Urinary bladder (tissue), 4 donors: ENCODE measurements around the gene HLA-F. TPM values are rescaled to one million over a fixed set of nuclear protein-coding genes. Genes with fewer than 3 reads are reported as not detected.

Experiments used
- DNase-seq: peaks from one replicate; pipeline ENCODE4 v3.0.0-alpha.2; 2015; ENCODE audit errors: extremely low spot score
- H3K27ac ChIP-seq: one replicate; pipeline ENCODE4 v1.5.1; 2013; ENCODE audit warnings: low read depth, mild to moderate bottlenecking, moderate library complexity
- H3K36me3 ChIP-seq: one replicate; pipeline ENCODE4 v1.6.1; 2013; ENCODE audit warnings: mild to moderate bottlenecking, moderate library complexity; ENCODE audit not compliant: insufficient read depth
- H3K4me1 ChIP-seq: one replicate; pipeline ENCODE4 v1.6.1; 2013; ENCODE audit warnings: mild to moderate bottlenecking, moderate library complexity; ENCODE audit not compliant: insufficient read depth
- H3K4me3 ChIP-seq: one replicate; pipeline ENCODE4 v1.5.1; 2013; ENCODE audit warnings: low read depth, low read length
- WGBS: extraction: QIAGEN DNeasy Blood & Tissue Kit; methylation state at CpG from one replicate; pipeline ENCODE4 v1.1.7; 2013; 5-methylcytosine and 5-hydroxymethylcytosine counted together
- polyA plus RNA-seq: library from polyadenylated mRNA; stranded (reverse); fragments of 200-250 nt; gene quantifications from one replicate; pipeline ENCODE4 v1.2.3, GENCODE V29; 2013
- total RNA-seq: library from RNA; depleted of rRNA; stranded (reverse); fragments of >200 nt; gene quantifications from one replicate; pipeline ENCODE4 v1.2.3, GENCODE V29; 2014
- donor health status: healthy with polysubstance abuse.
- donor health status: healthy.

Gene HLA-F
- total and polyA plus RNA-seq, 2 donors = 12.5 to 100 TPM

DNA sequence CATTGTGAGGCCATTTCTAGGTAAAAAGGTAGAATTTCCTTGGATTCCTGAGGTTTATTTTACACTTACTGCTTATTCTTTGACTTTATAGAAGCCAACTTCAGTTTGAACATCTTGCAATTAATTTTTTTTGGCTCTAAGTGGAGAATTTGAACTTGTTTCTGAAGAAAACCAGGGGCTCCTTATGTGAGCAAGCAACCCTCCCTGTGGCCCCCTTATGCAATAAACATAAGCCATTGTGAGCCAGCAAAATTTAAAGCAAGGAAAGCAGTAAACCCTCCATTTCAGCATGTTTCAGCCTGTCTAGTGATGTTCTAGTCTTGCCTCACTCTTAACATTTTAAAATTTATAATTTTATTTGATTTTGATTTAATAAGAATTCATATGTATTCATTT is 5.6 kb downstream of the HLA-F start:
- Histone ChIP-seq H3K36me3 (no peaks in the 10 kb centered on the region), H3K27ac (no peak overlapping the region), H3K4me1 (no peaks in the 10 kb centered on the region), H3K4me3 (no peak overlapping the region)
- no peak for DNase-seq

DNA sequence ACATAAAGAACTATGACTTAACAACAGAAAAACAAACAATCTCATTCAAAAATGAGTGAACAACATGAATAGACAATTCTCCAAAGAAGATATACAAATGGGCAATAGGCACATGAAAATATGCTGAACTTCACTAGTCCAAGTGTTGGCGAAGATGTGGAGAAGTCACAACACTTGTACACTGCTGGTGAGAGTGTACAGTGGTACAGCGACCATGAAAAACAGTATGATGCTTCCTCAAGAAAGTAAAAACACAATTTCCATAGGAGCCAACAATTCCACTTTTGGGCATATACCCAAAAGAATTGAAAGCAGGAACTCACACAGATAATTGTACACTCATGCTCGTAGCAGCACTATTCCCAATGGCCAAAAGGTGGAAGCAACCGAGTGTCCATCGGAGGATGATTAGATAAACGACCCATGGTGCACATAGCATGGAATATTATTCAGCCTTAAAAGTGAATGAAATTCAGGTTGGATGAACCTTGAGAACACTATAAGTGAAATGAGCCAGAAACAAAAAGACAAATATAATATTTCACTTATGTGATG is 6.6 kb downstream of the HLA-F start:
- 73% methylated on average over 6 of the region's 6 CpGs for WGBS
- H3K27ac ChIP-seq = no peak overlapping the region

DNA sequence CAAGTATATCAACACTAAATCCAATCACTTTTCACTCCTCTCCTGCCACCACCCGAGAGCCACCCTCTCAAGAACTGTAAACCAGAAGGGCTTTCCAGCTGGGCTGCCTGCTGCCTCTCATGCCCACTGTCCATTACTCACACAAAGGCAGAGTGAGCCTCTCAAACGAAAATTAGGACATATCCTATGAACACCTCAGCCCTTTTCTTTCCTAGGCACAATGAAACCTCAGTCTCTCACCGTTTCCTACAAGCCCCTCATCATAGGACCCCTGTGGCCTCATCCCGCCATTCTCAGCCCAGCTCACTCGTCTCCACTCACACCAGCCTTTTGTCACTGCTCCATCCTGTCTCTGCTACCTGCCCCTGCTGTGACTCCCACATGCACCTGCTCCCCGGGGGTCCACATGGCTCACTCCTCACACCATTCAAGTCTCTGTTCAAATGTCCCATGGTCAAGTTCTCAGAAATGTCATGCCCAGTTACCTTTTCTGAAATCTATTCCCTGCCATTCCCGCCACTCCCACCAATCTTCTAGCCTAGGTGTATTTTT is 7.4 kb downstream of the HLA-F start:
- no peak for DNase-seq
- H3K4me1 ChIP-seq = no peaks in the 10 kb centered on the region
- H3K27ac ChIP-seq = no peak overlapping the region
- 48% methylated on average over 7 of the region's 7 CpGs for WGBS
- H3K4me3 ChIP-seq = no peak overlapping the region
- no peaks in the 10 kb centered on the region for H3K36me3 ChIP-seq

More for the DNA sequence above, 6.6 kb downstream of the HLA-F start:
- H3K4me3 ChIP-seq = no peak overlapping the region
- DNase-seq = no peak
- no peaks in the 10 kb centered on the region for H3K4me1 ChIP-seq
- H3K36me3 ChIP-seq = no peaks in the 10 kb centered on the region

DNA sequence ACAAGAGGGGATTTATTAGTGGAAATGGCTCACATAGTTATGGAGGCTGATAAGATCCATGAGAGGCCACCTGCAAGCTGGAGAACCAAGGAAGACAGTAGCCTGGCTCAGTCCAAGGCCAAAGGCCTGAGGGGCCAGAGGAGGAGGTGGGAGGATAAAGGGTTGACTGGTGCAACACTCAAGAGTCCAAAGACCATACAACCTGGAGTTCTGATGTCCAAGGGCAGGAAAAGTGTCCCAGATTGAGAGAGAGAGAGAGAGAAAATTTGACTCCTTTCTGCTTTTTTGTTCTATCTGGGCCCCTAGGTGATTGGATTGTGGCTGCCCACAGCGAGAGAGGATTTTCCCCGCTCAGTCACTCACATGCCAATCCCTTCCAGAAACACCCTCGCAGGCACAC is 8.0 kb downstream of the HLA-F start:
- Histone ChIP-seq H3K36me3 (no peaks in the 10 kb centered on the region), H3K4me3 (no peak overlapping the region), H3K27ac (no peak overlapping the region), H3K4me1 (no peaks in the 10 kb centered on the region)
- 86% methylated on average over 3 of the region's 3 CpGs for WGBS
- no peak for DNase-seq

- DNase-seq = no peak
- Histone ChIP-seq H3K4me3 (no peak overlapping the region), H3K27ac (no peak overlapping the region), H3K4me1 (no peaks in the 10 kb centered on the region), H3K36me3 (no peaks in the 10 kb centered on the region)
- WGBS = 81% methylated on average over 7 of the region's 7 CpGs
Measured at GRCh38 chr6:29733057-29733456, 9.8 kb downstream of the HLA-F start.

GRCh38 chr6:29734046-29735018 is 11.1 kb downstream of the HLA-F start:
- 91% methylated on average over 3 of the region's 3 CpGs for WGBS
- H3K36me3 ChIP-seq = no peaks in the 10 kb centered on the region
- H3K27ac ChIP-seq = no peak overlapping the region
- H3K4me1 ChIP-seq = no peaks in the 10 kb centered on the region
- no peak for DNase-seq
- no peak overlapping the region for H3K4me3 ChIP-seq

DNA sequence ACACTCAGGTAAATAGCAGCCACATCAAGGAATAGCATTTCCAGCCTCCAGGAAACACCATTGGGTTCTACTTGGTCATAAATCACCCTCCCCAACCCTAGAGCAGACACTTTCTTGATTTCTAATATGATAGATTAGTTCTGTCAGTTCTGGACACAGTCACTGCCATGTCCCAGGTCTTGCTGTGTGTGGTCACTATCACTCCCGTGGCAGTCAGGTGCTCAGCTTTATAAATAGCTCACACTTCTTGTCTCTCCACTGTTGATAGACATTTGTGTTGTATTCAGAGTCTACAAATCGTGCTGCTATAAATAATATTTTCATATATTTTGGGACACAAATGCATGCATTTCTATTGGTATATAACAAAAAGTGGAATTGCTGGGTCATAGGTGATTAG is 13.3 kb downstream of the HLA-F start:
- H3K4me1 ChIP-seq = no peaks in the 10 kb centered on the region
- no peaks in the 10 kb centered on the region for H3K36me3 ChIP-seq
- no peak for DNase-seq
- H3K4me3 ChIP-seq = no peak overlapping the region
- 71% methylated on average over 2 of the region's 2 CpGs for WGBS
- H3K27ac ChIP-seq = no peak overlapping the region

DNA sequence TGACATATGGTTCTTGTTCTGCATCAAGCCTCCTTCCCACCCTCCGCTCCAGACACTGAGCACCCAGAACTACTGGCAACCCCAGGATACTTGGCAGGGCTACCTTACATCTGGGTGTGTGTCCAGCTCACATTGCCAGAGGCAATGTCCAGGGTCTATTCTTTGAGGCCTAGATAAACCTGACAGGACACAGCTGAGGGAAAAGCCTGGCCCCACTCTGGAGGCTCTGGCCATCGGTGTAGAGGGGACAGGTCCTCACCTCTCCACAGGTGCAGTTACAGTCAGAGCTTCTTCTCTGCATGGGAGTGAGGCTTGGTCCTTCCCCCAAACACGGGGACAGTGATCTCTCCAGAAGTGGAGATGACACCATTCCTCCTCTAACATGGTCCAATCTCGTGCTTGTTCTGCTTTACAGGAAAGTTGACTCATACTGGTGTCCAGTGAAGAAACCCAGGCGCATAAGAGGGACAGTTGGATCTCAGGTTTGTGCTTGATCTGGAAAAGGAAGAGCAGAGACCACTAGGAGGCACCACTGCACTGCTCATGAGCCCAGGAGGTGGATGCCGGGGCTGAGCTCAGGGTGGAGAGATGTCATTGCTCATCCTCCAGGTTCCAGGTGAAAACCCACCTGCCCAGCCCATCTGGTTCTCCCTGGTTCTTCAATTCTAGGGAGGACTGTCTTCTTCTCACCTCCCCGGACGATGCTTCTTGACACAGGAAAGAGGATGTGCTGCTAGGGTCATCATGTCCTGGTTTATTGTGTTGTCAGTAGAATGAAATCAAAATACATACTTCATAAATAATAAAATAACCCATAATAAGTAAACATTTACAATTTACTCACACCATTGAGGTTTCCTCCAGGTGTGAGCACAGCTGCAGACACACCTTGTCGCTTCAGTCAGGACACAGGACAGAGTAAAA is 14.7 kb downstream of the HLA-F start:
- no peak for DNase-seq

GRCh38 chr6:29739136-29739881 is 16.1 kb downstream of the HLA-F start:
- H3K27ac ChIP-seq = no peak overlapping the region
- H3K36me3 ChIP-seq = no peaks in the 10 kb centered on the region
- H3K4me1 ChIP-seq = no peaks in the 10 kb centered on the region
- no peak overlapping the region for H3K4me3 ChIP-seq
- DNase-seq = no peak
- WGBS = 68% methylated on average over 4 of the region's 4 CpGs

More for the DNA sequence above, 14.7 kb downstream of the HLA-F start:
- Histone ChIP-seq H3K36me3 (no peaks in the 10 kb centered on the region), H3K4me3 (no peak overlapping the region), H3K4me1 (no peaks in the 10 kb centered on the region), H3K27ac (no peak overlapping the region)
- WGBS = 44% methylated on average over 9 of the region's 9 CpGs

GRCh38 chr6:29739882-29740261 is 16.6 kb downstream of the HLA-F start:
- no peaks in the 10 kb centered on the region for H3K4me1 ChIP-seq
- no peak overlapping the region for H3K4me3 ChIP-seq
- no peak overlapping the region for H3K27ac ChIP-seq
- no peak for DNase-seq
- 95% methylated on average over 1 of the region's 1 CpG for WGBS
- no peaks in the 10 kb centered on the region for H3K36me3 ChIP-seq

- Histone ChIP-seq H3K4me1 (no peaks in the 10 kb centered on the region), H3K36me3 (no peaks in the 10 kb centered on the region), H3K4me3 (no peak overlapping the region), H3K27ac (no peak overlapping the region)
- WGBS = 82% methylated on average over 4 of the region's 4 CpGs
- no peak for DNase-seq
Measured at GRCh38 chr6:29741592-29741991, 18.4 kb downstream of the HLA-F start.

DNA sequence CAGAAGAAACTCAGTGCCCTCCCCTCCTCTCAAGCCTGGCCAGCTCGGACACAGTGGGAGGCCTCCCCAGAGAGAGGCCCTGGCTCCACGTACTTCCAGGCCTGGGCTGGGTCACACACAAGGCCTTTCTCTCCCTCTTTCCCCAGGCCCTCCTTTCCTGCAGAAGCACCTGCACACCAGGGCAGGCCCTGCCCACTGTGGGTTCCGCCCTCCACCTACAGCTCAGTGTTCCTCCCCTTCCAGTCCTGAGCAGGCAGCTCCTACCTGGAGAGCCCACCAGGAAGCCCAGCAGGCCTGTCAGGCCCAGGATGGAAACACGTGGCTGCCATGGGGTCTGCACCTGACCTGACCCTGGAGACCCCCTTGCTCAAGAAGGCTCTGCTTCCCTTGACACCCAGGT is 18.9 kb downstream of the HLA-F start:
- Histone ChIP-seq H3K27ac (no peak overlapping the region), H3K4me1 (no peaks in the 10 kb centered on the region), H3K4me3 (no peak overlapping the region), H3K36me3 (no peaks in the 10 kb centered on the region)
- DNase-seq = no peak
- WGBS = 61% methylated on average over 4 of the region's 4 CpGs

DNA sequence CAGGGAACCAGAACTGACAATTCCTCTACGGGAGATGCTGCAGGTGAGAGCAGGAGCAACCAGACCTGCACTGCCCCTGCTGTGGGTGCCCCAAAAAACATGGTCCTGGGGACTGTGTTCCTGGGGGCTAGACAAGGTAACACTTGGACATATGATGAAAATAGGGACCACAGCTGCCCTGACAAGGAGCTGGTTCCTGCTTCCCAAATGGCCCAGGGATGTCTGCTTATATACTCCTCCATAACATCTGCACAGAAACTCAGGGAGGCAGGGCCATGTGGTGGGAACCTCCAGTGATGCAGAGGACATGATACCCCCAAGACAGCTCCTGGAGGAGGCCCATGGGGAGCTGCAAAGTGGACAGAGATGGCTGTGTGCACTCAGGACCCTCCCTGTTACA is 19.8 kb downstream of the HLA-F start:
- DNase-seq = no peak
- Histone ChIP-seq H3K4me1 (no peaks in the 10 kb centered on the region), H3K4me3 (no peak overlapping the region), H3K27ac (no peak overlapping the region), H3K36me3 (no peaks in the 10 kb centered on the region)
- WGBS = 43% methylated on average over 1 of the region's 1 CpG
